Astrocyte (in vitro differentiated cells and primary cell): ENCODE measurements around the gene GDF2. TPM values are rescaled to one million over a fixed set of nuclear protein-coding genes. Genes with fewer than 3 reads are reported as not detected.

Source experiments
- DNase-seq: peaks from one replicate; pipeline ENCODE4 v3.0.0-alpha.2; 2010; ENCODE audit warnings: low read depth
- FAIRE-seq: peaks from 2 replicates; lab custom pipeline; 2011; peaks lifted over from hg19 to GRCh38; lab: Jason Lieb, UNC
- H2AFZ ChIP-seq: 2 replicates; pipeline ENCODE4 v1.6.0; 2012; ENCODE audit warnings: low read depth, low read length, inconsistent platforms
- H3K27ac ChIP-seq: 2 replicates; pipeline ENCODE4 v1.5.1; 2011; ENCODE audit warnings: low read depth, low read length, inconsistent platforms
- H3K27me3 ChIP-seq: 2 replicates; pipeline ENCODE4 v1.6.0; 2011; ENCODE audit warnings: low read length, inconsistent platforms; ENCODE audit not compliant: insufficient read depth
- H3K36me3 ChIP-seq: 2 replicates; pipeline ENCODE4 v1.5.1; 2011; ENCODE audit warnings: low read length, inconsistent platforms; ENCODE audit not compliant: insufficient read depth
- H3K4me1 ChIP-seq: 2 replicates; pipeline ENCODE4 v1.5.1; 2011; ENCODE audit warnings: low read length, inconsistent platforms; ENCODE audit not compliant: insufficient read depth
- H3K4me2 ChIP-seq: 2 replicates; pipeline ENCODE4 v1.6.0; 2012; ENCODE audit warnings: low read length, inconsistent platforms
- H3K4me3 ChIP-seq: 2 replicates; pipeline ENCODE4 v1.5.1; 2011; ENCODE audit warnings: low read depth, mild to moderate bottlenecking, low read length, inconsistent platforms; ENCODE audit not compliant: insufficient read depth
- H3K79me2 ChIP-seq: 2 replicates; pipeline ENCODE4 v1.6.0; 2012; ENCODE audit warnings: mild to moderate bottlenecking, low read length, inconsistent platforms; ENCODE audit not compliant: insufficient read depth
- H3K9ac ChIP-seq: 2 replicates; pipeline ENCODE4 v1.6.0; 2012; ENCODE audit warnings: mild to moderate bottlenecking, low read length, inconsistent platforms
- H3K9me3 ChIP-seq: 2 replicates; pipeline ENCODE4 v1.5.1; 2012; ENCODE audit warnings: low read depth, mild to moderate bottlenecking, low read length, inconsistent platforms; ENCODE audit not compliant: insufficient read depth
- H4K20me1 ChIP-seq: 2 replicates; pipeline ENCODE4 v1.6.0; 2012; ENCODE audit warnings: low read length, inconsistent platforms; ENCODE audit not compliant: insufficient read depth
- H3K27ac Mint-ChIP-seq: one replicate; pipeline ENCODE4 v1.8.0; 2021; ENCODE audit warnings: mild to moderate bottlenecking, mixed read lengths; ENCODE audit not compliant: unreplicated experiment
- H3K27me3 Mint-ChIP-seq: one replicate; pipeline ENCODE4 v1.8.0; 2021; ENCODE audit warnings: low read depth, mixed read lengths; ENCODE audit not compliant: unreplicated experiment
- H3K36me3 Mint-ChIP-seq: one replicate; pipeline ENCODE4 v1.8.0; 2021; ENCODE audit warnings: low read depth, mixed read lengths; ENCODE audit not compliant: unreplicated experiment
- H3K4me1 Mint-ChIP-seq: one replicate; pipeline ENCODE4 v1.8.0; 2021; ENCODE audit warnings: low read depth, mixed read lengths; ENCODE audit not compliant: unreplicated experiment
- H3K4me3 Mint-ChIP-seq: one replicate; pipeline ENCODE4 v1.8.0; 2021; ENCODE audit warnings: mild to moderate bottlenecking, moderate library complexity, mixed read lengths; ENCODE audit not compliant: unreplicated experiment
- H3K9me3 Mint-ChIP-seq: one replicate; pipeline ENCODE4 v1.8.0; 2021; ENCODE audit warnings: mild to moderate bottlenecking, mixed read lengths; ENCODE audit not compliant: unreplicated experiment
- EZH2 ChIP-seq: IDR thresholded peaks from 2 replicates; pipeline ENCODE4 v1.6.1; 2012; ENCODE audit warnings: mild to moderate bottlenecking, low read length, inconsistent platforms; ENCODE audit not compliant: insufficient read depth
- total RNA-seq: library from RNA; stranded (reverse); gene quantifications from 2 replicates; pipeline ENCODE4 v1.2.1, GENCODE V29; 2021
- TF ChIP-seq, protein P1 (sequence below): IDR thresholded peaks from 2 replicates; pipeline ENCODE4 v1.5.1; 2011; ENCODE audit warnings: low read depth, mild to moderate bottlenecking, inconsistent platforms, low read length, moderate library complexity; ENCODE audit not compliant: insufficient read depth

GDF2 gene
- total RNA-seq, 1 donor from 2014 or later = not detected

DNA sequence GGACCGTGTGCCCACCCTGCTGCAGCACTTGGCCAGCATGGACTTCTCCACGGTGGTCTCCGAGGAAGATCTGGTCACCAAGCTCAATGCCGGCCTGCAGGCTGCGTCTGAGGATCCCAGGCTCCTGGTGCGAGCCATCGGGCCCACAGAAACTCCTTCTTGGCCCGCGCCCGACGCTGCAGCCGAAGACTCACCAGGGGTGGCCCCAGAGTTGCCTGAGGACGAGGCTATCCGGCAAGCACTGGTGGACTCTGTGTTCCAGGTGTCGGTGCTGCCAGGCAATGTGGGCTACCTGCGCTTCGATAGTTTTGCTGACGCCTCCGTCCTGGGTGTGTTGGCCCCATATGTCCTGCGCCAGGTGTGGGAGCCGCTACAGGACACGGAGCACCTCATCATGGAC is 27.3 kb downstream of the GDF2 start:
- FAIRE-seq (no peak), DNase-seq (no peak)
- H2AFZ ChIP-seq = no peak overlapping the region
- H3K4me1 ChIP-seq = no peaks in the 10 kb centered on the region
- peaks cover 6% of the 10 kb centered on the region for H3K27me3 ChIP-seq
- no peak overlapping the region for H3K9ac ChIP-seq
- H3K27ac ChIP-seq = no peak overlapping the region
- no peaks in the 10 kb centered on the region for H3K79me2 ChIP-seq
- TF ChIP-seq, protein P1, sequence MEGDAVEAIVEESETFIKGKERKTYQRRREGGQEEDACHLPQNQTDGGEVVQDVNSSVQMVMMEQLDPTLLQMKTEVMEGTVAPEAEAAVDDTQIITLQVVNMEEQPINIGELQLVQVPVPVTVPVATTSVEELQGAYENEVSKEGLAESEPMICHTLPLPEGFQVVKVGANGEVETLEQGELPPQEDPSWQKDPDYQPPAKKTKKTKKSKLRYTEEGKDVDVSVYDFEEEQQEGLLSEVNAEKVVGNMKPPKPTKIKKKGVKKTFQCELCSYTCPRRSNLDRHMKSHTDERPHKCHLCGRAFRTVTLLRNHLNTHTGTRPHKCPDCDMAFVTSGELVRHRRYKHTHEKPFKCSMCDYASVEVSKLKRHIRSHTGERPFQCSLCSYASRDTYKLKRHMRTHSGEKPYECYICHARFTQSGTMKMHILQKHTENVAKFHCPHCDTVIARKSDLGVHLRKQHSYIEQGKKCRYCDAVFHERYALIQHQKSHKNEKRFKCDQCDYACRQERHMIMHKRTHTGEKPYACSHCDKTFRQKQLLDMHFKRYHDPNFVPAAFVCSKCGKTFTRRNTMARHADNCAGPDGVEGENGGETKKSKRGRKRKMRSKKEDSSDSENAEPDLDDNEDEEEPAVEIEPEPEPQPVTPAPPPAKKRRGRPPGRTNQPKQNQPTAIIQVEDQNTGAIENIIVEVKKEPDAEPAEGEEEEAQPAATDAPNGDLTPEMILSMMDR = no peak
- no peak for TF ChIP-seq EZH2
- peaks cover 20% of the 10 kb centered on the region for H3K27me3 Mint-ChIP-seq
- H3K27ac Mint-ChIP-seq = no peak overlapping the region
- no peaks in the 10 kb centered on the region for H3K4me1 Mint-ChIP-seq
- no peak overlapping the region for H3K4me3 ChIP-seq
- no peak overlapping the region for H3K4me2 ChIP-seq
- peaks cover 2% of the 10 kb centered on the region for H3K9me3 Mint-ChIP-seq
- H3K9me3 ChIP-seq = no peaks in the 10 kb centered on the region
- no peaks in the 10 kb centered on the region for H3K36me3 ChIP-seq
- no peak overlapping the region for H3K4me3 Mint-ChIP-seq
- no peaks in the 10 kb centered on the region for H4K20me1 ChIP-seq
- no peaks in the 10 kb centered on the region for H3K36me3 Mint-ChIP-seq

DNA sequence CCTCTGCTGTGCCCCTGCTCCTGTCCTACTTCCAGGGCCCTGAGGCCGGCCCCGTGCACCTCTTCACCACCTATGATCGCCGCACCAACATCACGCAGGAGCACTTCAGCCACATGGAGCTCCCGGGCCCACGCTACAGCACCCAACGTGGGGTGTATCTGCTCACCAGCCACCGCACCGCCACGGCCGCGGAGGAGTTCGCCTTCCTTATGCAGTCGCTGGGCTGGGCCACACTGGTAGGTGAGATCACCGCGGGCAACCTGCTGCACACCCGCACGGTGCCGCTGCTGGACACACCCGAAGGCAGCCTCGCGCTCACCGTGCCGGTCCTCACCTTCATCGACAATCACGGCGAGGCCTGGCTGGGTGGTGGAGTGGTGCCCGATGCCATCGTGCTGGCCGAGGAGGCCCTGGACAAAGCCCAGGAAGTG is 27.7 kb downstream of the GDF2 start:
- H3K9ac ChIP-seq = no peak overlapping the region
- H3K9me3 ChIP-seq = no peaks in the 10 kb centered on the region
- peaks cover 6% of the 10 kb centered on the region for H3K27me3 ChIP-seq
- DNase-seq (no peak), FAIRE-seq (no peak)
- H3K4me1 Mint-ChIP-seq = no peaks in the 10 kb centered on the region
- no peak overlapping the region for H2AFZ ChIP-seq
- peaks cover 2% of the 10 kb centered on the region for H3K9me3 Mint-ChIP-seq
- no peaks in the 10 kb centered on the region for H3K36me3 Mint-ChIP-seq
- no peaks in the 10 kb centered on the region for H3K4me1 ChIP-seq
- no peak overlapping the region for H3K27ac ChIP-seq
- H3K4me3 Mint-ChIP-seq = no peak overlapping the region
- H3K4me3 ChIP-seq = no peak overlapping the region
- no peaks in the 10 kb centered on the region for H3K79me2 ChIP-seq
- H3K36me3 ChIP-seq = no peaks in the 10 kb centered on the region
- no peak overlapping the region for H3K27ac Mint-ChIP-seq
- no peaks in the 10 kb centered on the region for H4K20me1 ChIP-seq
- no peak overlapping the region for H3K4me2 ChIP-seq
- peaks cover 20% of the 10 kb centered on the region for H3K27me3 Mint-ChIP-seq
- TF ChIP-seq, protein P1 = no peak
- TF ChIP-seq EZH2 = no peak
